Posterior vena cava (tissue), 2 donors: ENCODE data around the gene USP16. TPM values are rescaled to one million over a fixed set of nuclear protein-coding genes. Genes with fewer than 3 reads are reported as not detected.

Experiments used
- DNase-seq: peaks from one replicate; pipeline ENCODE4 v3.0.0-alpha.2; 2020; ENCODE audit warnings: low spot score
- intact Hi-C, 2 donors: fragments of 100-400 bp; cut with DNase I; formaldehyde crosslinking; loops; one replicate each; pipeline versions ENCODE4 v1.14.1 to v1.14.2; 2022 to 2023
- total RNA-seq, 2 donors: library from RNA; stranded (reverse); fragmentation: NEBNext Ultra II Directional; extraction: Animal tissue kit (Norgen Biotek cat#: 25700); gene quantifications; one replicate each; pipeline ENCODE4 v1.2.1, GENCODE V29; 2021
- donor health status: DM: yes; HTN: yes; CAD: no.
- donor health status: DM: yes; HTN: yes; CAD: no.

USP16 gene
- total RNA-seq, 2 donors from 2014 or later, result 34.7 to 43.4 TPM

DNA sequence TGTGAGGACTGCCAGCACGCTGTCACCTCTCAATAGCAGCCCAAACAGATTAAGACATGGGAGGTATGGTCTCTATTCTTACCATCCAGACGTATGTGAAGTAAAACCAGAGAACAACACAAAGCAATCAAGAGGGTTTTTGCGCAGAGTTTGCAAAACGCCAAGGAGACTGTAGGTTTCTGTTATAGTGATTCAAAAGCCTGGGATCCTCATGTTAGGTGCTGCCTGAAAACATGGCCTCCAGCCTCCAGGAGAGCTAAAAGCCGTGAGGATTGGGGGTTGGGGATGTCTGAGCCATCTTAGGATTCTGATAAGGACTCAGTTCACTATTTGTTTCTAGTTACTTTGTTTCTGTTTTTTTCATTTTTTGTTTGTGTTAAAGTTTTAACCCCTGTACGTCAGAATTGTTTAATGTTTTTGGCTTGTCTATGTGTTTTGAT lies 53.2 kb downstream of the USP16 start:
- DNase-seq, result no peak
- intact Hi-C loops, result loop anchor here in 1 of 2 donors (2.0 kb wide), 1 partner anchor 29 kb away; no protein-coding TSS in a partner anchor

- intact Hi-C loops, result no loop called here
These were observed 54.6 kb downstream of the USP16 start for GRCh38 chr21:29078869-29079767.

GRCh38 chr21:29080454-29080941 lies 56.0 kb downstream of the USP16 start:
- intact Hi-C loops, result no loop called here
- DNase-seq, result peak; percentile 68

More at GRCh38 chr21:29078869-29079767, 54.6 kb downstream of the USP16 start:
- no peak for DNase-seq

- intact Hi-C loops, result no loop called here
- DNase-seq, result no peak
These were observed 57.8 kb downstream of the USP16 start for GRCh38 chr21:29082046-29082815.

DNA sequence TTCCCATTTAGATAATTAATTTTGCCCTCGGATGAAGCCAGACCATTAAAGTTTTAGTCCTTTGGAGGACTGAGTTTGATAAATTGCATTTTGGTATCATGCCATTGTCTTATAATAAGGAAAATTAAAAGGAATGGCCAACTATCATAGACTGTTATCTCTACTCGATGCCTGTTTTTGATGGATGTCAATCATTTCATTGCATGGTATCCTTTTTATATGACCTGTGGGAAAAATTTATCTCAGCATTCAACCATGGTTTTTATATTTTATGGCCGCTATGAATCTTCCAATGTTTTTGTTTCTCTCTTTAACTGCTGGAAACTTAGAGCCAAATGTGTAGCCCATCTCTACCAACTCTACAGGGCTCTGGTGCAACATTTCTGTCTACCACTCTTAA lies 58.8 kb downstream of the USP16 start:
- DNase-seq, result no peak
- intact Hi-C loops, result no loop called here

GRCh38 chr21:29084372-29084771 lies 59.9 kb downstream of the USP16 start:
- intact Hi-C loops, result no loop called here
- no peak for DNase-seq

DNA sequence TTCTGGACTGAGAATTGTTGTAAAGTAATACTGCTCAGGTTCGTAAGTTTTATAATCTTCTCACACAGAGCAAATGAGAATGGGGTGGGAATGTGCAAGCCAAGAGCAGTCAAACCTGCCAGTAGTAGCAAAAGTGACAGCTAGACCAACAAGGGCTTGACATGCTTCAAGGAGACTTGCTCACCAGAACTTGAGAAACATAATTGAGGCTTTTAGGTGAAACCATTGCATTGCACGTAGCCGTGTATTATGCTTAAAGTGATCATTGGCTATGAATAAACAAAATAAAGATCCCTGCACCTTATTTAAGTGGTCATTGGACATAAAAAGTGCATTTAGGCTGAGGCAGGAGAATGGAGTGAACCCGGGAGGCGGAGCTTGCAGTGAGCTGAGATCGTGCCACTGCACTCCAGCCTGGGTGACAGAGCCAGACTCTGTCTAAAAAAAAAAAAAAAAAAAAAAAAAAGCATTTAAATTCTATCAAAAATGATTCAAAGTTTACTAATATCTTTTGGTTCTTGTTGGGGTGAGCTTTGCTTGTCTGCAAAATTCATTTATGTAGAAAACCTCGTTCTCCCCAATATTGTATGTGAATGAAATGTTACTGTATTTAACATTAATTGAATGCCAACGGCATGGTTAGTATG lies 60.8 kb downstream of the USP16 start:
- intact Hi-C loops, result loop anchor here in 1 of 2 donors (5.0 kb wide), 1 partner anchor 287 kb away; no protein-coding TSS in a partner anchor
- no peak for DNase-seq

GRCh38 chr21:29091033-29091432 lies 66.6 kb downstream of the USP16 start:
- intact Hi-C loops, result loop anchor here (5.0 to 10.0 kb wide), 2 partner anchors 66 to 284 kb away; no protein-coding TSS in a partner anchor
- DNase-seq, result no peak

DNA sequence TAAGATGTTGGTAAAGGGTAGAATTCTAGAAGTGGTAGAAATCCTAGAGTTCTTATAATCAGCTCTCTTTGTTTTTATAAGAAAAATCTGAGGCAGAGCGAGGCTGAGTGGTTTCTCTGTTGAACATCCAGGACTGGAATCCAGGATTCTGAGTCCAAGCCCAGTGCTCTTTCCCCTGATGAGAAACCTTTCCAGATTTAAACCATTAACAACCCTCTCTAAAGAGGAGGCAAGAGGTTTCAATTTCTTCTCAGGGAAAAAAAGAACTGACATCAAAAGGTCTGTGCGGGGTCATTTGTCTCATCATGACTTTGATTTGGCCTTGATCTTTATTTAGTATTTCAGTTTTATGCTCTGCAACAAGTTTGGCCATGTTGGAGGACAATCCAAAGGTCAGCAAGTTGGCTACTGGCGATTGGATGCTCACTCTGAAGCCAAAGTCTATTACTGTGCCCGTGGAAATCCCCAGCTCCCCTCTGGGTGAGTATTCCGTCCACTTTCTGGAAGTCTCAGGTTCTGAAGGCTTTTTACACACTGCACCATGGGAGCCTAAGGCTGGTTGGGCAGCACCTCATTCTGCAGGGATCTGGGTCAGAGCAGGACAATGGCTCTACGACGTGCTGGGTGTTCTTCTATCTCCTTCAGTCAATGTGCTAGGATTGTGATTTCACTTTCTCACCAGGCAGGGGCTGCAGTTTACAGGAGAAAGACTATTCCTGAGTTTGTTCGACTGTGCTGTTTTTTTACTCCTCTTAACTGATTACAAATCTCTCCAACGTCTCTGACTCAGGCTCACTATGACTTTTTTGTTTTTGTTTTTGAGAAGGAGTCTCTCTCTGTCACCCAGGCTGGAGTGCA lies 67.9 kb downstream of the USP16 start:
- DNase-seq, result no peak
- intact Hi-C loops, result loop anchor here (5.0 to 10.0 kb wide), 2 partner anchors 65 to 282 kb away; no protein-coding TSS in a partner anchor

- no peak for DNase-seq
- intact Hi-C loops, result loop anchor here in 1 of 2 donors (10.0 kb wide), 1 partner anchor 278 kb away; no protein-coding TSS in a partner anchor
These were observed 71.9 kb downstream of the USP16 start for GRCh38 chr21:29096218-29097015.

GRCh38 chr21:29098156-29098555 lies 73.7 kb downstream of the USP16 start:
- DNase-seq, result no peak
- intact Hi-C loops, result loop anchor here in 1 of 2 donors (10.0 kb wide), 1 partner anchor 277 kb away; no protein-coding TSS in a partner anchor

DNA sequence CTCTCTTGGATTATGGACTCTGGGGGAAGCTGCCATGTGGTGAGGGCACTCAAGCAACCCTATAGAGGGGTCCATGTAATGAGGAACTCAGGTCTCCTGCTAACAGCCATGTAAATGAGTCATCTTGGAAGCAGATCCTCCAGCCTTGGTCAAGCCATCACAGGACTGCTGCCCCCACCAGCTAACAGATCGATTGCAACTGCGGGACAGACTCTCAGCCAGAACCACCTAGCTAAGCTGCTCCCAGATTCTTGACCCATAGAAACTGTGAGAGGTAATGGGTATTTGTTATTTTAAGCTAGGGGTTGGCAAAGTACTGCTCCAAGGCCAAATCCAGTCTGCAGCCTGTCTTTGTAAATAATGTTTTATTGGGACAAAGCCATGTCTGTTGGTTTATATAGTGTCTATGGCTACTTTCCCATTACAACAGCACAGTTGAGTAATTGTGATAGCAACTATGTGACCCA lies 78.4 kb downstream of the USP16 start:
- no peak for DNase-seq
- intact Hi-C loops, result no loop called here

Other genes with a start within 250 kb of the USP16 start
- 10 to 100 TPM; 22.2 to 26.4 TPM for gene LTN1, start 31.8 kb upstream of the USP16 start, total RNA-seq
- gene RWDD2B, start 5.3 kb upstream of the USP16 start, total RNA-seq, result 10 to 100 TPM; 16.2 to 17.2 TPM
- 100 to 1,000 TPM in 1 of 2 donors, 10 to 100 TPM in 1; 82.2 to 108 TPM for gene CCT8, start 49.0 kb downstream of the USP16 start, total RNA-seq
- 10 to 100 TPM; 17.1 to 58.0 TPM for gene MAP3K7CL, start 106.0 kb downstream of the USP16 start, total RNA-seq